A549 (cell line): ENCODE results near the gene GAN.

Source experiments
- CBX8 ChIP-seq: fragments of 200-600 bp; sonication (generic); IDR thresholded peaks from 2 replicates; pipeline ENCODE4 v1.6.1; 2016
- CHD4 ChIP-seq: fragments of 200-600 bp; sonication (generic); IDR thresholded peaks from 2 replicates; pipeline ENCODE4 v1.6.1; 2016; ENCODE audit warnings: antibody characterized with exemption, mild to moderate bottlenecking, borderline replicate concordance
- CTCF ChIP-seq: fragments of >200 bp; sonication (Bioruptor Twin); formaldehyde crosslinking; IDR thresholded peaks from 3 replicates; pipeline ENCODE4 v1.5.1; 2016
- EP300 ChIP-seq, 2 experiments: fragments of >200 bp; sonication (Bioruptor Twin); formaldehyde crosslinking; IDR thresholded peaks; 2 replicates in 1 of 2; 3 replicates in 1 of 2; pipeline ENCODE4 v1.6.1; 2016 to 2017
- ESRRA ChIP-seq: fragments of 150-350 bp; IDR thresholded peaks from 2 replicates; pipeline ENCODE4 v1.6.1; 2014; ENCODE audit warnings: mild to moderate bottlenecking, low read length, borderline replicate concordance
- HMGXB4 ChIP-seq: fragments of 250-450 bp; sonication (Bioruptor Pico); IDR thresholded peaks from 2 replicates; pipeline ENCODE4 v1.5.0; 2021; ENCODE audit warnings: mild to moderate bottlenecking, moderate library complexity, borderline replicate concordance
- MAX ChIP-seq: IDR thresholded peaks from 2 replicates; pipeline ENCODE4 v1.6.1; 2012
- MAZ ChIP-seq: fragments of 150-350 bp; IDR thresholded peaks from 2 replicates; pipeline ENCODE4 v1.6.1; 2014; ENCODE audit warnings: antibody characterized with exemption, low read depth, low read length, borderline replicate concordance
- POLR2A ChIP-seq: IDR thresholded peaks from 2 replicates; pipeline ENCODE4 v1.6.1; 2012; ENCODE audit warnings: mild to moderate bottlenecking, low read length
- RAD21 ChIP-seq, 2 experiments: fragments of >200 bp in 1 of 2; sonication (Bioruptor Twin) in 1 of 2; formaldehyde crosslinking in 1 of 2; IDR thresholded peaks in 1 of 2; conservative IDR thresholded peaks in 1 of 2; 2 replicates in 1 of 2; 3 replicates in 1 of 2; pipeline ENCODE4 v1.6.1; 2012 to 2018; ENCODE audit warnings: inconsistent platforms in 1 of 2
- REST ChIP-seq: fragments of 200-600 bp; sonication (generic); IDR thresholded peaks from 2 replicates; pipeline ENCODE4 v1.6.1; 2016; ENCODE audit warnings: antibody characterized with exemption, mild to moderate bottlenecking, moderate library complexity
- RFX5 ChIP-seq: fragments of 450-650 bp; IDR thresholded peaks from 2 replicates; pipeline ENCODE4 v1.7.1; 2014; ENCODE audit warnings: antibody characterized with exemption, mild to moderate bottlenecking, moderate library complexity
- RNF2 ChIP-seq: fragments of 200-600 bp; sonication (generic); IDR thresholded peaks from 2 replicates; pipeline ENCODE4 v1.6.1; 2016; ENCODE audit warnings: low read depth, mild to moderate bottlenecking, antibody characterized with exemption, moderate library complexity, borderline replicate concordance
- TF ChIP-seq, protein P1 (sequence below): fragments of 150-350 bp; IDR thresholded peaks from 2 replicates; pipeline ENCODE4 v1.6.1; 2014; ENCODE audit warnings: low read depth, mild to moderate bottlenecking, low read length

DNA sequence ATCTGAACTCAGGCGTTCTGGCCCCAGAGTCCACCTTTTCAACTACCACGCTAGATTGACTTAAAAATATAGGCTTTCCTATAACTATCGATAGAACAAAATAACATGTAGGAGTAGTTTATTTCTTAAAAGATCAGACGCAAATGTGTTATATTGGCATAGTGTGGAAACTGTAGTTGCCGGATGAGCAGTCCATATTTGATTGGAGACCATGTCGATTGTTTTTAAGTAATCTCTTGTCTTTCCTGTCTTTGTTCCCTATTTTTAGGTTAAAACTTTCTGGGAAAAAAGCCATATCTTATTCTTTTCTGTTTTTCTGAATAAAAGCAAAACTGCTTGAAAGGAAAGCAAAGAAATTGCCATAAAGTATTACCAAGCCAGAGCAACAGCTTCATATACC is 53.1 kb downstream of the GAN start:
- TF ChIP-seq CHD4 (no peak), CTCF (no peak), RAD21 (conservative IDR thresholded peaks at IDR 0.05 in 1 of 2, IDR thresholded peaks at IDR 0.05 in 1 of 2) (no peak), RFX5 (no peak), MAZ (no peak), REST (no peak), POLR2A (no peak), CBX8 (no peak), ESRRA (no peak), HMGXB4 (no peak), RNF2 (no peak), EP300 (IDR thresholded peaks at IDR 0.05) (no peak), MAX (no peak)
- TF ChIP-seq, protein P1, sequence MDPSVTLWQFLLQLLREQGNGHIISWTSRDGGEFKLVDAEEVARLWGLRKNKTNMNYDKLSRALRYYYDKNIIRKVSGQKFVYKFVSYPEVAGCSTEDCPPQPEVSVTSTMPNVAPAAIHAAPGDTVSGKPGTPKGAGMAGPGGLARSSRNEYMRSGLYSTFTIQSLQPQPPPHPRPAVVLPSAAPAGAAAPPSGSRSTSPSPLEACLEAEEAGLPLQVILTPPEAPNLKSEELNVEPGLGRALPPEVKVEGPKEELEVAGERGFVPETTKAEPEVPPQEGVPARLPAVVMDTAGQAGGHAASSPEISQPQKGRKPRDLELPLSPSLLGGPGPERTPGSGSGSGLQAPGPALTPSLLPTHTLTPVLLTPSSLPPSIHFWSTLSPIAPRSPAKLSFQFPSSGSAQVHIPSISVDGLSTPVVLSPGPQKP, result no peak
